Activated CD8-positive, alpha-beta T cell treated with anti-CD3 and anti-CD28 coated beads for 36 hours (primary cell): ENCODE measurements around the gene VPS13D. TPM values are rescaled to one million over a fixed set of nuclear protein-coding genes. Genes with fewer than 3 reads are reported as not detected.

ENCODE experiments used
- ATAC-seq: fragments of 200-7000 bp; cut with Tn5 transposase; one replicate; pipeline ENCODE4 v1.10.0; 2021; ENCODE audit warnings: mild to moderate bottlenecking, moderate library complexity
- CTCF ChIA-PET: fragments of 350-600 bp; sonication (Branson Sonifier 250); formaldehyde crosslinking; loops from one replicate; lab custom pipeline; 2021; ENCODE audit warnings: antibody characterized with exemption; lab: Charles Lee
- POLR2A ChIA-PET: fragments of 350-600 bp; sonication (Branson Sonifier 250); formaldehyde crosslinking; loops from one replicate; lab custom pipeline; 2021; ENCODE audit warnings: antibody characterized with exemption; lab: Charles Lee
- DNase-seq: peaks from one replicate; pipeline ENCODE4 v3.0.0-alpha.2; 2020
- H3K27ac Mint-ChIP-seq: one replicate; pipeline ENCODE4 v1.8.0; 2021; ENCODE audit warnings: mild to moderate bottlenecking, mixed read lengths
- H3K27me3 Mint-ChIP-seq: one replicate; pipeline ENCODE4 v1.8.0; 2021; ENCODE audit warnings: mixed read lengths
- H3K36me3 Mint-ChIP-seq: one replicate; pipeline ENCODE4 v1.8.0; 2021; ENCODE audit warnings: low read depth, mixed read lengths
- H3K4me1 Mint-ChIP-seq: one replicate; pipeline ENCODE4 v1.8.0; 2021; ENCODE audit warnings: low read depth, mixed read lengths
- H3K4me3 Mint-ChIP-seq: one replicate; pipeline ENCODE4 v1.8.0; 2021; ENCODE audit warnings: mild to moderate bottlenecking, moderate library complexity, mixed read lengths
- H3K9me3 Mint-ChIP-seq: one replicate; pipeline ENCODE4 v1.8.0; 2021; ENCODE audit warnings: mixed read lengths
- CTCF ChIP-seq: fragments of 200-600 bp; IDR thresholded peaks from one replicate; pipeline ENCODE4 v1.8.0; 2022; ENCODE audit warnings: antibody characterized with exemption, mild to moderate bottlenecking
- intact Hi-C: fragments of 100-400 bp; cut with micrococcal nuclease; formaldehyde crosslinking; loops from one replicate; pipeline ENCODE4 v1.10.0; 2022
- total RNA-seq, 2 experiments: library from RNA; stranded (reverse); gene quantifications; one replicate each; pipeline ENCODE4 v1.2.3, GENCODE V29; 2021

The VPS13D gene
- total RNA-seq, 2 experiments from 2014 or later = 28.1 to 30.7 TPM

GRCh38 chr1:12524266-12524665 lies 294.4 kb downstream of the VPS13D start:
- TF ChIP-seq CTCF = no peak
- Mint-ChIP-seq H3K9me3 (no peaks in the 10 kb centered on the region), H3K4me3 (no peak overlapping the region), H3K4me1 (peaks cover 20% of the 10 kb centered on the region), H3K27ac (no peak overlapping the region), H3K36me3 (peaks cover 5% of the 10 kb centered on the region), H3K27me3 (no peaks in the 10 kb centered on the region)
- DNase-seq (no peak), ATAC-seq (no peak)
- intact Hi-C loops = no loop called here
- ChIA-PET CTCF (interaction anchor here (0.6 kb wide), 1 partner anchor 196 kb away, joined by 3 read pairs; no protein-coding TSS in a partner anchor), POLR2A (interaction anchor here (0.7 kb wide), 1 partner anchor 70 kb away, joined by 4 read pairs; no protein-coding TSS in a partner anchor)

- no peaks in the 10 kb centered on the region for H3K27me3 Mint-ChIP-seq
- TF ChIP-seq CTCF = no peak
- H3K4me1 Mint-ChIP-seq = peaks cover 17% of the 10 kb centered on the region
- H3K9me3 Mint-ChIP-seq = no peaks in the 10 kb centered on the region
- ChIA-PET POLR2A (interaction anchor here (0.5 kb wide), 1 partner anchor 93 kb away, joined by 3 read pairs; no protein-coding TSS in a partner anchor), CTCF (no interaction called here)
- DNase-seq (no peak), ATAC-seq (no peak)
- H3K4me3 Mint-ChIP-seq = no peak overlapping the region
- intact Hi-C loops = no loop called here
- H3K36me3 Mint-ChIP-seq = no peaks in the 10 kb centered on the region
- peak overlapping the region; percentile 16 for H3K27ac Mint-ChIP-seq
These were observed 295.7 kb downstream of the VPS13D start for GRCh38 chr1:12525311-12526181.

- H3K27me3 Mint-ChIP-seq = no peaks in the 10 kb centered on the region
- no peak for TF ChIP-seq CTCF
- CTCF ChIA-PET = no interaction called here
- intact Hi-C loops = no loop called here
- no peaks in the 10 kb centered on the region for H3K36me3 Mint-ChIP-seq
- DNase-seq = no peak
- H3K4me1 Mint-ChIP-seq = peaks cover 17% of the 10 kb centered on the region
- no peak for ATAC-seq
- H3K9me3 Mint-ChIP-seq = no peaks in the 10 kb centered on the region
- H3K4me3 Mint-ChIP-seq = no peak overlapping the region
- POLR2A ChIA-PET = no interaction called here
- no peak overlapping the region for H3K27ac Mint-ChIP-seq
These were observed 297.7 kb downstream of the VPS13D start for GRCh38 chr1:12527564-12527963.

- intact Hi-C loops = no loop called here
- Mint-ChIP-seq H3K4me1 (peaks cover 17% of the 10 kb centered on the region), H3K9me3 (no peaks in the 10 kb centered on the region), H3K27ac (no peak overlapping the region), H3K4me3 (no peak overlapping the region), H3K27me3 (no peaks in the 10 kb centered on the region), H3K36me3 (no peaks in the 10 kb centered on the region)
- POLR2A ChIA-PET = no interaction called here
- no peak for DNase-seq
- CTCF ChIA-PET = interaction anchor here (1.2 kb wide), 1 partner anchor 8 kb away, joined by 3 read pairs; no protein-coding TSS in a partner anchor
- no peak for ATAC-seq
- TF ChIP-seq CTCF = no peak
These were observed 298.4 kb downstream of the VPS13D start for GRCh38 chr1:12528021-12528852.
